Astrocyte (in vitro differentiated cells and primary cell): Measurements from ENCODE around the gene HLA-B. TPM values are rescaled to one million over a fixed set of nuclear protein-coding genes. Genes with fewer than 3 reads are reported as not detected.

Experiments
- DNase-seq: peaks from one replicate; pipeline ENCODE4 v3.0.0-alpha.2; 2010; ENCODE audit warnings: low read depth
- FAIRE-seq: peaks from 2 replicates; lab custom pipeline; 2011; peaks lifted over from hg19 to GRCh38; lab: Jason Lieb, UNC
- H2AFZ ChIP-seq: 2 replicates; pipeline ENCODE4 v1.6.0; 2012; ENCODE audit warnings: low read depth, low read length, inconsistent platforms
- H3K27ac ChIP-seq: 2 replicates; pipeline ENCODE4 v1.5.1; 2011; ENCODE audit warnings: low read depth, low read length, inconsistent platforms
- H3K27me3 ChIP-seq: 2 replicates; pipeline ENCODE4 v1.6.0; 2011; ENCODE audit warnings: low read length, inconsistent platforms; ENCODE audit not compliant: insufficient read depth
- H3K36me3 ChIP-seq: 2 replicates; pipeline ENCODE4 v1.5.1; 2011; ENCODE audit warnings: low read length, inconsistent platforms; ENCODE audit not compliant: insufficient read depth
- H3K4me1 ChIP-seq: 2 replicates; pipeline ENCODE4 v1.5.1; 2011; ENCODE audit warnings: low read length, inconsistent platforms; ENCODE audit not compliant: insufficient read depth
- H3K4me2 ChIP-seq: 2 replicates; pipeline ENCODE4 v1.6.0; 2012; ENCODE audit warnings: low read length, inconsistent platforms
- H3K4me3 ChIP-seq: 2 replicates; pipeline ENCODE4 v1.5.1; 2011; ENCODE audit warnings: low read depth, mild to moderate bottlenecking, low read length, inconsistent platforms; ENCODE audit not compliant: insufficient read depth
- H3K79me2 ChIP-seq: 2 replicates; pipeline ENCODE4 v1.6.0; 2012; ENCODE audit warnings: mild to moderate bottlenecking, low read length, inconsistent platforms; ENCODE audit not compliant: insufficient read depth
- H3K9ac ChIP-seq: 2 replicates; pipeline ENCODE4 v1.6.0; 2012; ENCODE audit warnings: mild to moderate bottlenecking, low read length, inconsistent platforms
- H3K9me3 ChIP-seq: 2 replicates; pipeline ENCODE4 v1.5.1; 2012; ENCODE audit warnings: low read depth, mild to moderate bottlenecking, low read length, inconsistent platforms; ENCODE audit not compliant: insufficient read depth
- H4K20me1 ChIP-seq: 2 replicates; pipeline ENCODE4 v1.6.0; 2012; ENCODE audit warnings: low read length, inconsistent platforms; ENCODE audit not compliant: insufficient read depth
- H3K27ac Mint-ChIP-seq: one replicate; pipeline ENCODE4 v1.8.0; 2021; ENCODE audit warnings: mild to moderate bottlenecking, mixed read lengths; ENCODE audit not compliant: unreplicated experiment
- H3K27me3 Mint-ChIP-seq: one replicate; pipeline ENCODE4 v1.8.0; 2021; ENCODE audit warnings: low read depth, mixed read lengths; ENCODE audit not compliant: unreplicated experiment
- H3K36me3 Mint-ChIP-seq: one replicate; pipeline ENCODE4 v1.8.0; 2021; ENCODE audit warnings: low read depth, mixed read lengths; ENCODE audit not compliant: unreplicated experiment
- H3K4me1 Mint-ChIP-seq: one replicate; pipeline ENCODE4 v1.8.0; 2021; ENCODE audit warnings: low read depth, mixed read lengths; ENCODE audit not compliant: unreplicated experiment
- H3K4me3 Mint-ChIP-seq: one replicate; pipeline ENCODE4 v1.8.0; 2021; ENCODE audit warnings: mild to moderate bottlenecking, moderate library complexity, mixed read lengths; ENCODE audit not compliant: unreplicated experiment
- H3K9me3 Mint-ChIP-seq: one replicate; pipeline ENCODE4 v1.8.0; 2021; ENCODE audit warnings: mild to moderate bottlenecking, mixed read lengths; ENCODE audit not compliant: unreplicated experiment
- EZH2 ChIP-seq: IDR thresholded peaks from 2 replicates; pipeline ENCODE4 v1.6.1; 2012; ENCODE audit warnings: mild to moderate bottlenecking, low read length, inconsistent platforms; ENCODE audit not compliant: insufficient read depth
- total RNA-seq: library from RNA; stranded (reverse); gene quantifications from 2 replicates; pipeline ENCODE4 v1.2.1, GENCODE V29; 2021
- TF ChIP-seq, protein P1 (sequence below): IDR thresholded peaks from 2 replicates; pipeline ENCODE4 v1.5.1; 2011; ENCODE audit warnings: low read depth, mild to moderate bottlenecking, inconsistent platforms, low read length, moderate library complexity; ENCODE audit not compliant: insufficient read depth

Gene HLA-B
- total RNA-seq, 1 donor from 2014 or later, result 1,493 TPM

GRCh38 chr6:31351401-31352309 is 5.3 kb downstream of the HLA-B start:
- H3K4me3 ChIP-seq, result no peak overlapping the region
- H3K4me1 Mint-ChIP-seq, result peaks cover 22% of the 10 kb centered on the region
- no peaks in the 10 kb centered on the region for H3K36me3 ChIP-seq
- H4K20me1 ChIP-seq, result peaks cover 19% of the 10 kb centered on the region
- peaks cover 3% of the 10 kb centered on the region for H3K4me1 ChIP-seq
- peaks cover 13% of the 10 kb centered on the region for H3K27me3 ChIP-seq
- no peaks in the 10 kb centered on the region for H3K79me2 ChIP-seq
- H3K27ac Mint-ChIP-seq, result no peak overlapping the region
- DNase-seq, result no peak
- H2AFZ ChIP-seq, result no peak overlapping the region
- H3K9me3 ChIP-seq, result no peaks in the 10 kb centered on the region
- H3K27me3 Mint-ChIP-seq, result peaks cover 16% of the 10 kb centered on the region
- H3K4me2 ChIP-seq, result no peak overlapping the region
- peaks cover 29% of the 10 kb centered on the region for H3K36me3 Mint-ChIP-seq
- no peak for TF ChIP-seq EZH2
- TF ChIP-seq, protein P1, sequence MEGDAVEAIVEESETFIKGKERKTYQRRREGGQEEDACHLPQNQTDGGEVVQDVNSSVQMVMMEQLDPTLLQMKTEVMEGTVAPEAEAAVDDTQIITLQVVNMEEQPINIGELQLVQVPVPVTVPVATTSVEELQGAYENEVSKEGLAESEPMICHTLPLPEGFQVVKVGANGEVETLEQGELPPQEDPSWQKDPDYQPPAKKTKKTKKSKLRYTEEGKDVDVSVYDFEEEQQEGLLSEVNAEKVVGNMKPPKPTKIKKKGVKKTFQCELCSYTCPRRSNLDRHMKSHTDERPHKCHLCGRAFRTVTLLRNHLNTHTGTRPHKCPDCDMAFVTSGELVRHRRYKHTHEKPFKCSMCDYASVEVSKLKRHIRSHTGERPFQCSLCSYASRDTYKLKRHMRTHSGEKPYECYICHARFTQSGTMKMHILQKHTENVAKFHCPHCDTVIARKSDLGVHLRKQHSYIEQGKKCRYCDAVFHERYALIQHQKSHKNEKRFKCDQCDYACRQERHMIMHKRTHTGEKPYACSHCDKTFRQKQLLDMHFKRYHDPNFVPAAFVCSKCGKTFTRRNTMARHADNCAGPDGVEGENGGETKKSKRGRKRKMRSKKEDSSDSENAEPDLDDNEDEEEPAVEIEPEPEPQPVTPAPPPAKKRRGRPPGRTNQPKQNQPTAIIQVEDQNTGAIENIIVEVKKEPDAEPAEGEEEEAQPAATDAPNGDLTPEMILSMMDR, result no peak
- H3K9me3 Mint-ChIP-seq, result peaks cover 6% of the 10 kb centered on the region
- no peak overlapping the region for H3K4me3 Mint-ChIP-seq
- no peak overlapping the region for H3K9ac ChIP-seq
- FAIRE-seq, result no peak
- H3K27ac ChIP-seq, result no peak overlapping the region

GRCh38 chr6:31351033-31351380 is 6.0 kb downstream of the HLA-B start:
- no peak overlapping the region for H3K4me3 Mint-ChIP-seq
- no peak overlapping the region for H3K27ac ChIP-seq
- TF ChIP-seq EZH2, result no peak
- TF ChIP-seq, protein P1, result no peak
- H3K4me2 ChIP-seq, result no peak overlapping the region
- H3K9me3 Mint-ChIP-seq, result peaks cover 6% of the 10 kb centered on the region
- no peaks in the 10 kb centered on the region for H3K9me3 ChIP-seq
- DNase-seq, result no peak
- H3K27me3 Mint-ChIP-seq, result peaks cover 17% of the 10 kb centered on the region
- peaks cover 19% of the 10 kb centered on the region for H4K20me1 ChIP-seq
- no peak for FAIRE-seq
- no peak overlapping the region for H2AFZ ChIP-seq
- no peak overlapping the region for H3K27ac Mint-ChIP-seq
- peaks cover 29% of the 10 kb centered on the region for H3K36me3 Mint-ChIP-seq
- H3K9ac ChIP-seq, result no peak overlapping the region
- peaks cover 13% of the 10 kb centered on the region for H3K27me3 ChIP-seq
- H3K36me3 ChIP-seq, result no peaks in the 10 kb centered on the region
- no peaks in the 10 kb centered on the region for H3K79me2 ChIP-seq
- no peak overlapping the region for H3K4me3 ChIP-seq
- H3K4me1 ChIP-seq, result peaks cover 3% of the 10 kb centered on the region
- H3K4me1 Mint-ChIP-seq, result peaks cover 22% of the 10 kb centered on the region
